ENCODE measurements around the gene JAML. TPM values are rescaled to one million over a fixed set of nuclear protein-coding genes. Genes with fewer than 3 reads are reported as not detected.

JAML gene
- total RNA-seq, 1 donor from 2014 or later, result 0.09 TPM

GRCh38 chr11:118161786-118162185, 63.0 kb downstream of the JAML start:
- H4K20me1 ChIP-seq (ENCODE audit: low read depth), result no peaks in the 10 kb centered on the region
- H3F3A ChIP-seq (ENCODE audit: low read depth), result peaks cover 6% of the 10 kb centered on the region
- H3K36me3 ChIP-seq, result no peaks in the 10 kb centered on the region
- TF ChIP-seq CTCF (IDR thresholded peaks at IDR 0.05) (no peak), EZH2phosphoT487 (IDR thresholded peaks at IDR 0.05) (no peak), EZH2 (IDR thresholded peaks at IDR 0.05) (no peak)
- no peaks in the 10 kb centered on the region for H3K9me3 ChIP-seq (ENCODE audit: low read depth)
- no peak overlapping the region for H2AFZ ChIP-seq (replicated peaks)
- H3K27me3 Mint-ChIP-seq (ENCODE audit: insufficient read depth, low read depth), result peaks cover 52% of the 10 kb centered on the region
- no peak overlapping the region for H3K4me2 ChIP-seq
- no peak overlapping the region for H3K9ac ChIP-seq
- no peak overlapping the region for H3K27ac Mint-ChIP-seq
- H3K4me3 ChIP-seq, result no peak overlapping the region
- H3K4me1 ChIP-seq, result peaks cover 9% of the 10 kb centered on the region
- H3K79me2 ChIP-seq (ENCODE audit: low read depth), result no peaks in the 10 kb centered on the region
- no peaks in the 10 kb centered on the region for H3K36me3 Mint-ChIP-seq
- DNase-seq (ENCODE audit: low spot score), result no peak
- H3K4me1 Mint-ChIP-seq, result peaks cover 5% of the 10 kb centered on the region
- no peak overlapping the region for H3K27ac ChIP-seq
- H3K4me3 Mint-ChIP-seq, result no peak overlapping the region
- H3K9me3 Mint-ChIP-seq, result peaks cover 3% of the 10 kb centered on the region
- H3K27me3 ChIP-seq, result peaks cover 58% of the 10 kb centered on the region

DNA sequence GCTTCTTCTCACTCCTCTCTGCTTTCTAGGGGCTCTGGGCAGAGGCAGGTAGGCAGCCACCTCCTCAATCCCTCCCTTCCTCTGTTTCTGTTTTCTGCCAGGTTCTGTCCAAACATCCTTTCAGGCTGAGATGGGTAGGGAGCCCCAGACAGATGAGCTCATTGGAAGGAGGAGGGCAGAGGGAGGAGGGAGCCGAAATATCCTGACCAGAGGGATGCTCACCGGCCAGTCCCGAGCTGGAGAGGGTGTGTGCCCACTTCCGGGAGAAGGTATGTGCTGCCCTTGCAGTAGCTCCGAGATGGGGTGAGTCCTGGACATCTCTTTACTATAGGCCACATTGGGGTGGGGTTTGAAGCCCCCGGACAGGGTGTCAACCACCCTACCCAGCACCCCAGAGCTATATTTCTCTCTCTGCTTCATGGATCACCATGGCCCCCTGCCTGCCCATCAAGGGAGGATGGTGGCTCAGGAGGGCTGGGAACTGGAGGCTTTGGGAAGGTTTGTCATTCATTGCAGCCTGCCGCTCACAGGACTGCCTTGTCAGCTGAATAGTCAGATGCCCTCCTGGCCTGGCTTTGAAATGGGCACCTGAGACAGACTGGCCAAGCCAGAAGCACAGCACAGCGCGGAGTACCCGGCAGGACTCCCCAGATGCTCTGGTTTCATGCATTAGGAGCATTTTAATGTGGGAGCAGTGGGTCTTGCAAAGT, 67.5 kb downstream of the JAML start:
- H3K27ac Mint-ChIP-seq, result no peak overlapping the region
- no peak overlapping the region for H3K9ac ChIP-seq
- no peaks in the 10 kb centered on the region for H4K20me1 ChIP-seq (ENCODE audit: low read depth)
- H3K9me3 Mint-ChIP-seq, result peaks cover 5% of the 10 kb centered on the region
- peak overlapping the region; percentile 43 for H3K4me3 ChIP-seq
- no peaks in the 10 kb centered on the region for H3K36me3 ChIP-seq
- H3K9me3 ChIP-seq (ENCODE audit: low read depth), result no peaks in the 10 kb centered on the region
- H3K27me3 Mint-ChIP-seq (ENCODE audit: insufficient read depth, low read depth), result peaks cover 75% of the 10 kb centered on the region
- no peaks in the 10 kb centered on the region for H3K79me2 ChIP-seq (ENCODE audit: low read depth)
- DNase-seq (ENCODE audit: low spot score), result no peak
- H3F3A ChIP-seq (ENCODE audit: low read depth), result peaks cover 29% of the 10 kb centered on the region
- peak overlapping the region; percentile 71 for H3K4me2 ChIP-seq
- peak overlapping the region; percentile 14 for H2AFZ ChIP-seq (replicated peaks)
- H3K4me1 ChIP-seq, result peaks cover 44% of the 10 kb centered on the region
- peak overlapping the region; percentile 12 for H3K4me3 Mint-ChIP-seq
- H3K36me3 Mint-ChIP-seq, result no peaks in the 10 kb centered on the region
- H3K27ac ChIP-seq, result no peak overlapping the region
- H3K4me1 Mint-ChIP-seq, result peaks cover 24% of the 10 kb centered on the region
- TF ChIP-seq CTCF (IDR thresholded peaks at IDR 0.05) (no peak), EZH2 (IDR thresholded peaks at IDR 0.05) (no peak), EZH2phosphoT487 (IDR thresholded peaks at IDR 0.05) (no peak)
- peaks cover 88% of the 10 kb centered on the region for H3K27me3 ChIP-seq

GRCh38 chr11:118156531-118157185, 68.2 kb downstream of the JAML start:
- Histone ChIP-seq H3K4me2 (peak overlapping the region; percentile 71), H3K27me3 (peaks cover 88% of the 10 kb centered on the region), H4K20me1 (ENCODE audit: low read depth) (no peaks in the 10 kb centered on the region), H3K79me2 (ENCODE audit: low read depth) (no peaks in the 10 kb centered on the region), H3K4me1 (peaks cover 44% of the 10 kb centered on the region), H3F3A (ENCODE audit: low read depth) (peaks cover 29% of the 10 kb centered on the region), H3K9ac (no peak overlapping the region), H2AFZ (replicated peaks) (peak overlapping the region; percentile 14), H3K27ac (no peak overlapping the region), H3K9me3 (ENCODE audit: low read depth) (no peaks in the 10 kb centered on the region), H3K36me3 (no peaks in the 10 kb centered on the region), H3K4me3 (peak overlapping the region; percentile 43)
- peak; percentile 52 for DNase-seq (ENCODE audit: low spot score)
- TF ChIP-seq EZH2phosphoT487 (IDR thresholded peaks at IDR 0.05) (no peak), EZH2 (IDR thresholded peaks at IDR 0.05) (no peak)
- Mint-ChIP-seq H3K36me3 (no peaks in the 10 kb centered on the region), H3K9me3 (peaks cover 2% of the 10 kb centered on the region), H3K4me3 (peak overlapping the region; percentile 35), H3K27ac (no peak overlapping the region), H3K27me3 (ENCODE audit: insufficient read depth, low read depth) (peaks cover 82% of the 10 kb centered on the region), H3K4me1 (peaks cover 24% of the 10 kb centered on the region)
